IMR-90 (cell line): ENCODE results near the gene BRCA2. TPM values are rescaled to one million over a fixed set of nuclear protein-coding genes. Genes with fewer than 3 reads are reported as not detected.

Experiments used
- BHLHE40 ChIP-seq: fragments of 150-350 bp; IDR thresholded peaks from 2 replicates; pipeline ENCODE4 v1.6.1; 2016; ENCODE audit warnings: mild to moderate bottlenecking, low read depth, low read length
- CEBPB ChIP-seq: IDR thresholded peaks from 2 replicates; pipeline ENCODE4 v1.6.1; 2012; ENCODE audit warnings: low read depth, low read length, improper control_type of control experiment
- POLR2A ChIP-seq: IDR thresholded peaks from 2 replicates; pipeline ENCODE4 v1.6.1; 2012; ENCODE audit warnings: mild to moderate bottlenecking, low read depth, low read length
- RAD21 ChIP-seq: IDR thresholded peaks from 2 replicates; pipeline ENCODE4 v1.6.1; 2012; ENCODE audit warnings: low read length, improper control_type of control experiment
- polyA plus RNA-seq, 3 experiments: library from polyadenylated mRNA; depleted of rRNA; stranded (reverse); fragments of >200 nt; gene quantifications; 2 replicates each; pipeline ENCODE4 v1.2.3, GENCODE V29; 2012; ENCODE audit warnings: low replicate concordance in 1 of 3
- total RNA-seq: library from RNA; depleted of rRNA; stranded (reverse); fragments of >200 nt; gene quantifications from 2 replicates; pipeline ENCODE4 v1.2.3, GENCODE V29; 2012
- TF ChIP-seq, protein P1 (sequence below): fragments of 150-350 bp; IDR thresholded peaks from 2 replicates; pipeline ENCODE4 v1.6.1; 2017; ENCODE audit warnings: mild to moderate bottlenecking, antibody characterized with exemption, low read length, low read depth

Gene BRCA2
- total and polyA plus RNA-seq, 2 of the 4 experiments (the other 2 are of a cell fraction): 2.0 to 9.7 TPM

DNA sequence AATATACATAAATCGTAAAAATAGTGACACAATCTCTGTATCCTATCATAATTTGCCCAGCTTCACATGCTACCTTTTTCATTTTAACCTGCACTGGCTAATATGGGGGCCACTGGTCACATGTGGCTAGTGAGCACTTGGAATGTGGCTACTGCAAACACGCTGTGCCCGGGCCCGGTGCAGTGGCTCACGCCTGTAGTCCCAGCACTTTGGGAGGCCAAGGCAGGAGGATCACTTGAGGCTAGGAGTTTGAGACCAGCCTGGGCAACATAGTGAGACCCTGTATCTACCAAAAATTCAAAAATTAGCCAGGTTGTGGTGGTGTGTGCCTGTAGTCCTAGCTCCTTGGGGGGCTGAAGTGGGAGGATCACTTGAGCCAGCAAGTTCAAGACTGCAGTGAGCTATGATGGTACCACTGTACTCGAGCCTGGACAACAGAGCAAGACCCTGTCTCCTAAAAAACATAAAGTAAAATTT, 114.2 kb downstream of the BRCA2 start (continued):
- TF ChIP-seq, protein P1, sequence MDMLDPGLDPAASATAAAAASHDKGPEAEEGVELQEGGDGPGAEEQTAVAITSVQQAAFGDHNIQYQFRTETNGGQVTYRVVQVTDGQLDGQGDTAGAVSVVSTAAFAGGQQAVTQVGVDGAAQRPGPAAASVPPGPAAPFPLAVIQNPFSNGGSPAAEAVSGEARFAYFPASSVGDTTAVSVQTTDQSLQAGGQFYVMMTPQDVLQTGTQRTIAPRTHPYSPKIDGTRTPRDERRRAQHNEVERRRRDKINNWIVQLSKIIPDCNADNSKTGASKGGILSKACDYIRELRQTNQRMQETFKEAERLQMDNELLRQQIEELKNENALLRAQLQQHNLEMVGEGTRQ: no peak
- no peak for TF ChIP-seq POLR2A
- no peak for TF ChIP-seq BHLHE40
- no peak for TF ChIP-seq CEBPB
- TF ChIP-seq RAD21: no peak
